Heart left ventricle (tissue), 16 donors: ENCODE data around the gene PFKFB3. TPM values are rescaled to one million over a fixed set of nuclear protein-coding genes. Genes with fewer than 3 reads are reported as not detected.

Experiments
- ATAC-seq, 4 donors: fragments of 200-7000 bp; cut with Tn5 transposase; one replicate each; pipeline ENCODE4 v1.9.1; 2020 to 2022; ENCODE audit warnings: moderate library complexity in 4 of 4, mild to moderate bottlenecking in 3 of 4, moderate number of reproducible peaks in 1 of 4
- DNase-seq, 5 donors: peaks; one replicate each; pipeline ENCODE4 v3.0.0-alpha.2; 2020
- H3K27ac ChIP-seq, 12 donors: fragments of 200-600 bp; sonication (generic) in 4 of 12; one replicate each; pipeline versions ENCODE4 v1.5.0 to v1.8.0; 2016 to 2022; ENCODE audit warnings: mild to moderate bottlenecking in 2 of 12
- H3K27me3 ChIP-seq, 9 donors: fragments of 200-600 bp; sonication (generic) in 2 of 9; one replicate each; pipeline versions ENCODE4 v1.5.1 to v1.8.0; 2016 to 2022; ENCODE audit warnings: mild to moderate bottlenecking in 3 of 9
- H3K36me3 ChIP-seq, 9 donors: fragments of 200-600 bp; sonication (generic) in 2 of 9; one replicate each; pipeline versions ENCODE4 v1.5.0 to v1.8.0; 2018 to 2022; ENCODE audit warnings: mild to moderate bottlenecking in 2 of 9
- H3K4me1 ChIP-seq, 12 donors: fragments of 200-600 bp; sonication (generic) in 4 of 12; one replicate each; pipeline versions ENCODE4 v1.5.0 to v1.8.0; 2016 to 2022; ENCODE audit warnings: mild to moderate bottlenecking in 3 of 12
- H3K4me3 ChIP-seq, 12 donors: fragments of 200-600 bp; sonication (generic) in 4 of 12; one replicate each; pipeline versions ENCODE4 v1.5.0 to v1.8.0; 2017 to 2022; ENCODE audit warnings: mild to moderate bottlenecking in 9 of 12, moderate library complexity in 4 of 12
- H3K9me3 ChIP-seq, 12 donors: fragments of 200-600 bp; sonication (generic) in 4 of 12; one replicate each; pipeline versions ENCODE4 v1.5.0 to v1.8.0; 2016 to 2022; ENCODE audit warnings: mild to moderate bottlenecking in 1 of 12
- CTCF ChIP-seq, 12 donors: fragments of 200-600 bp; sonication (generic) in 4 of 12; IDR thresholded peaks; one replicate each; pipeline versions ENCODE4 v1.5.0 to v1.8.0; 2018 to 2022; ENCODE audit warnings: antibody characterized with exemption in 12 of 12, mild to moderate bottlenecking in 5 of 12
- POLR2A ChIP-seq, 2 donors: fragments of 450-650 bp; IDR thresholded peaks; one replicate each; pipeline ENCODE4 v1.6.1; 2017; ENCODE audit warnings: antibody characterized with exemption in 2 of 2, mild to moderate bottlenecking in 2 of 2, moderate library complexity in 2 of 2
- WGBS, 4 donors: extraction: QIAGEN DNeasy Blood & Tissue Kit in 2 of 4; methylation state at CpG; one replicate each; pipeline versions ENCODE4 v1.1.5 to v1.1.7; 2013 to 2018; 5-methylcytosine and 5-hydroxymethylcytosine counted together
- intact Hi-C, 10 donors: fragments of 100-400 bp; cut with DNase I; formaldehyde crosslinking; loops; one replicate each; pipeline versions ENCODE4 v1.11.1 to v1.14.2; 2022
- polyA plus RNA-seq, 2 donors: library from polyadenylated mRNA; stranded (reverse); fragments of 200-250 nt; gene quantifications; one replicate each; pipeline ENCODE4 v1.2.3, GENCODE V29; 2013
- total RNA-seq, 9 donors: library from RNA; depleted of rRNA in 2 of 9; stranded (reverse); fragments of >200 nt in 2 of 9; fragmentation: NEBNext Ultra II Directional in 3 of 9; extraction: Animal tissue kit (Norgen Biotek cat#: 25700) in 3 of 9; gene quantifications; one replicate each; pipeline versions ENCODE4 v1.1.0 to v1.2.4, GENCODE V29; 2016 to 2023
- donor health status: ischemic (EF 13 %, LVEDD 7.1; RV severe dilation, severe dysfunction).
- donor health status: healthy with polysubstance abuse.
- donor health status: DM: no; HTN: yes; CAD: no.
- donor health status: DM: no; HTN: no; CAD: no.
- donor health status: ischemic (EF 25% LVEDD 6.9; RV normal size, moderate dysfunction).
- donor health status: ischemic (EF 25% LVEDD 5.7; RV mildly dilated, moderate dysfunction).
- donor health status: healthy.
- donor health status: DM: yes; HTN: yes; CAD: no.
- donor health status: ischemic (EF 35%, LVEDD 5.7; RV mildly dilated, moderate dysfunction).
- donor health status: nonischemic (EF 11% LVEDD 7.7; RV severe dilation, severe dysfunction).
- donor health status: DM: yes; HTN: yes; CAD: no.
- donor health status: PGD.
- donor health status: ischemic (EF 29% LVEDD 5.4; RV normal size, mild dysfunction).
- donor health status: nonischemic (EF 23%, LVEDD 6.1; RV moderate dilation, normal function).

The PFKFB3 gene
- total and polyA plus RNA-seq, 11 donors, result 6.2 to 53.1 (median 13.4) TPM

- intact Hi-C loops, result no loop called here
- H3K36me3 ChIP-seq, result peaks cover 0 to 90% (median 81%) of the 10 kb centered on the region in 9 donors
Measured at GRCh38 chr10:6216916-6217315, 14.2 kb downstream of the PFKFB3 start.

GRCh38 chr10:6217611-6218010, 14.9 kb downstream of the PFKFB3 start:
- intact Hi-C loops, result no loop called here
- H3K36me3 ChIP-seq, result peaks cover 0 to 94% (median 88%) of the 10 kb centered on the region in 9 donors

More at GRCh38 chr10:6216916-6217315, 14.2 kb downstream of the PFKFB3 start:
- TF ChIP-seq POLR2A (IDR thresholded peaks at IDR 0.05), result no peak
- no peak for TF ChIP-seq CTCF (IDR thresholded peaks at IDR 0.05)
- Histone ChIP-seq H3K27ac (no peak overlapping the region), H3K27me3 (no peaks in the 10 kb centered on the region), H3K9me3 (no peaks in the 10 kb centered on the region), H3K4me3 (no peak overlapping the region), H3K4me1 (peaks cover 0 to 9% (median 6%) of the 10 kb centered on the region in 12 donors)
- no peak for ATAC-seq
- WGBS, 4 donors, result 88 to 93% (median 90%) methylated on average over 20 of the region's 20 CpGs
- no peak for DNase-seq

GRCh38 chr10:6218692-6219493, 16.2 kb downstream of the PFKFB3 start:
- intact Hi-C loops, result no loop called here
- no peak for DNase-seq
- no peak for ATAC-seq

More at GRCh38 chr10:6217611-6218010, 14.9 kb downstream of the PFKFB3 start:
- no peaks in the 10 kb centered on the region for H3K9me3 ChIP-seq
- TF ChIP-seq POLR2A (IDR thresholded peaks at IDR 0.05) (no peak), CTCF (IDR thresholded peaks at IDR 0.05) (no peak)
- ATAC-seq (no peak), DNase-seq (no peak)
- peaks cover 0 to 4% (median 0%) of the 10 kb centered on the region in 12 donors for H3K4me1 ChIP-seq
- WGBS, 4 donors, result 75 to 91% (median 83%) methylated on average over 3 of the region's 3 CpGs
- H3K27ac ChIP-seq, result no peak overlapping the region
- H3K27me3 ChIP-seq, result no peaks in the 10 kb centered on the region
- no peak overlapping the region for H3K4me3 ChIP-seq

More at GRCh38 chr10:6218692-6219493, 16.2 kb downstream of the PFKFB3 start:
- Histone ChIP-seq H3K27ac (no peak overlapping the region), H3K27me3 (no peaks in the 10 kb centered on the region), H3K9me3 (no peaks in the 10 kb centered on the region), H3K4me3 (no peak overlapping the region), H3K36me3 (peaks cover 0 to 99% (median 97%) of the 10 kb centered on the region in 9 donors), H3K4me1 (no peaks in the 10 kb centered on the region)
- no peak for TF ChIP-seq CTCF (IDR thresholded peaks at IDR 0.05)
- 81 to 88% (median 83%) methylated on average over 24 of the region's 24 CpGs for WGBS, 4 donors
